Effector memory CD8-positive, alpha-beta T cell (primary cell): ENCODE measurements around the gene NTN5.
"Not testable (repeated sequence)": the region's sequence is repeated elsewhere in the genome, so short reads cannot be mapped to it uniquely, and the experiment has no call there.

Experiments
- ATAC-seq: fragments of 150-1000 bp; cut with Tn5 transposase; replicated peaks from 2 replicates; pipeline ENCODE4 v1.10.0; 2021; ENCODE audit warnings: mild to moderate bottlenecking, moderate library complexity
- DNase-seq, 3 experiments: peaks; one replicate each; pipeline ENCODE4 v3.0.0; 2021
- H3K27ac Mint-ChIP-seq, 2 donors: one replicate each; pipeline ENCODE4 v1.8.0; 2022; ENCODE audit warnings: mild to moderate bottlenecking in 2 of 2, mixed read lengths in 2 of 2, moderate library complexity in 2 of 2
- H3K27me3 Mint-ChIP-seq, 2 donors: one replicate each; pipeline ENCODE4 v1.8.0; 2022; ENCODE audit warnings: mixed read lengths in 2 of 2
- H3K36me3 Mint-ChIP-seq: one replicate; pipeline ENCODE4 v1.8.0; 2022; ENCODE audit warnings: mild to moderate bottlenecking, moderate library complexity, mixed read lengths; ENCODE audit not compliant: insufficient read depth
- H3K4me1 Mint-ChIP-seq, 2 donors: one replicate each; pipeline ENCODE4 v1.8.0; 2022; ENCODE audit warnings: low read depth in 2 of 2, mixed read lengths in 2 of 2
- H3K4me3 Mint-ChIP-seq, 2 donors: one replicate each; pipeline ENCODE4 v1.8.0; 2022; ENCODE audit warnings: mild to moderate bottlenecking in 2 of 2, mixed read lengths in 2 of 2, moderate library complexity in 2 of 2
- H3K9me3 Mint-ChIP-seq, 2 donors: one replicate each; pipeline ENCODE4 v1.8.0; 2022; ENCODE audit warnings: mixed read lengths in 2 of 2

Gene NTN5

DNA sequence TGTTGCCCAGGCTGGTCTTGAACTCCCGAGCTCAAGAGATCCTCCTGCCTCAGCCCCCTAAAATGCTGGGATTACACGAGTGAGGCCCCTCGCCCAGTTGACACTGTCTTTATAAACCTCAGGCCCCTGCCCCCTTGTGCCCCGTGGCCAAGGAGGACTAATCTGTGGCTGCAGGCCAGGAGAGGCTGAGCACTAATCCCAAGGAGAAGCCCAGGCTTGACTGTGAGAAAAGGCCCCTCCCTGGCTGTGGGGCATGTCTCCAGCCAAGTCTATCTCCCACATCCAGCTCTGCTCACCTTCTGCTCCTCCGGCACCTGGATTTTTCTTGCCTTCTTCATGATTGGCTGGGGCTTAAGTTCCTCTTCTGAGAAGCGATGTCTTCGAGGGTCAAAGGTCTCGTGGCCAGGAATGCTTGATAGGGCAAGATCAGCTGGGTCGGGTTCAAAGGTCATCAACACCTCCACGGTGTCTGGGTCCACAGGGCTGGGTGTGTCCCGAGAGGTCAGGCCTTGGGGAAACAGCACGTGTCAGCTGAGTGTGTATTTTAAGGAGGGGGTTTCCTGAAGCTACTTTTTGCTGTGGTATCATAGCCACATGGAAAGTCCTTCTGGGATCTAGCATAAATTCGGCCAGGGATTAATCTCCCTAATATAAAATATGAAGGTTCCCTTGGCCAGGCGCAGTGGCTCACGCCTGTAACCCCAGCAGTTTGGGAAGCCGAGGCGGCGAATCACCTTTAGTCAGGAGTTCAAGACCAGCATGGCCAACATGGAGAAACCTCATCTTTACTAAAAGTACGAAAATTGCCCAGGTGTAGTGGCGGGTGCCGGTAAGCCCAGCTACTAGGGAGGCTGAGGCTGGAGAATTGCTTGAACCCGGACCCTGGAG, 39.4 kb downstream of the NTN5 start:
- H3K36me3 Mint-ChIP-seq = peaks cover 68% of the 10 kb centered on the region
- peak overlapping the region; percentile 90 to 98 for H3K4me3 Mint-ChIP-seq
- DNase-seq = no peak

DNA sequence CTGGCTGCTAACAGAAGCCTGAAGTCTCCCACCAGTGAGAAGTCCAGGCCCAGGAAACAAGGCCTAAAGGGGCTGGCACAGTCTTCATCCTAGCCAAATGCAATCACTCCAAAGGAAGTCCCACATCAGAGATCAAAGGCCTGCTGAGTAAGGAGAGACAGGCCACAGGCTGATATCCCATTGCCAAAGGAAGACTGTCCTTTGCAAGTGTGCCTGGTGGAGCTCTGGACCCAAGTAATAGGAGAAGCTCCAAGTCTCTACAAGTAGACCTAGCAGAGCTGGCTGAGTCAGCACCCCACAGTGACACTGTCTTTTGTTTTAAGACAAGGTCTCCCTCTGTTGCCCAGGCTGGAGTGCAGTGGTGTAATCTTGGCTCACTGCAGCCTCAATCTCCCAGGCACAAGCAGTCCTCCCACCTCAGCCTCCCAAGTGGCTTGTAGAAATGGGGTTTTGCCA, 40.1 kb downstream of the NTN5 start:
- no peak for ATAC-seq
- H3K9me3 Mint-ChIP-seq = no peaks in the 10 kb centered on the region
- no peaks in the 10 kb centered on the region for H3K27me3 Mint-ChIP-seq
- no peak for DNase-seq
- H3K4me3 Mint-ChIP-seq = no peak overlapping the region
- peaks cover 21 to 29% of the 10 kb centered on the region in 2 donors for H3K4me1 Mint-ChIP-seq
- peak overlapping the region in 1 of 2 donors; percentile 94 for H3K27ac Mint-ChIP-seq
- H3K36me3 Mint-ChIP-seq = peaks cover 64% of the 10 kb centered on the region

More for the DNA sequence above, 39.4 kb downstream of the NTN5 start:
- Mint-ChIP-seq H3K27me3 (no peaks in the 10 kb centered on the region), H3K9me3 (no peaks in the 10 kb centered on the region), H3K27ac (peak overlapping the region; percentile 90 to 94), H3K4me1 (peaks cover 27 to 31% of the 10 kb centered on the region in 2 donors)
- no peak for ATAC-seq

DNA sequence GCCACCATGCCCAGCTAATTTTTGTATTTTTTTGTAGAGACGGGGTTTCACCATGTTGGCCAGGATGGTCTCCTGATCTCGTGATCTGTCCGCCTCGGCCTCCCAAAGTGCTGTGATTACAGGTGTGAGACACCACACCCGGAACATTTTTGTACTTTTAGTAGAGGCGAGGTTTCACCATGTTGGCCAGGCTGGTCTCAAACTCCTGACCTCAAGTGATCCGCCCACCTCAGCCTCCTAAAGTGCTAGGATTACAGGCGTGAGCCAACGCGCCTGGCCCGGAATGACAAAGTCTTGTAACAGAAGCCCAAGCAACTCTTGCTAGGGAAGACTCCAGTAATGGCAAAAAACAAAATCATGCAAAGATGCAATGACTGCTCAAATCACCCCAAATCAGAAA, 40.5 kb downstream of the NTN5 start:
- H3K9me3 Mint-ChIP-seq, ATAC-seq, DNase-seq, H3K27me3 Mint-ChIP-seq, H3K4me3 Mint-ChIP-seq: not testable (repeated sequence)
- peaks cover 19 to 31% of the 10 kb centered on the region in 2 donors for H3K4me1 Mint-ChIP-seq
- H3K27ac Mint-ChIP-seq = peak overlapping the region in 1 of 2 donors; percentile 94
- peaks cover 60% of the 10 kb centered on the region for H3K36me3 Mint-ChIP-seq

DNA sequence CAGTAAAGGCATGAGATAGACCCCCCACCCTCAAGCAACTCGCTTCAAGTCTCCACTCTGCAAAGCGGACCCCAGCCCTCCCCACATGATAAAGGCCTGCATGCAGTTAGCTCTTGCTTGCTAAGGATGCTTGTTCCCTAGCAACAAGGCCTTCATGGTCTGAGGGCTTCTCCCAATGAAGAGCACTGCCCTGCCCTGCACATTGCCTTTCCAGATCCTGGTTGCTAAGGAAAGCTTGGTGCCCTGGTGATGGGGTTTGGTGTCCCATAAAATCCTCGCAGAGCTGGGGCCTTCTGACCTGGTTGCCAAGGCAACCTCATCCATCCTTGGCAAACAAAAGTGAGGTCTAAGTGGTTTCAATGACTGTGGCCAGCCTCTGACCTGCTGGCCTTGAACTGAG, 41.6 kb downstream of the NTN5 start:
- Mint-ChIP-seq H3K36me3 (peaks cover 63% of the 10 kb centered on the region), H3K4me1 (peaks cover 24 to 36% of the 10 kb centered on the region in 2 donors), H3K9me3 (no peaks in the 10 kb centered on the region), H3K4me3 (no peak overlapping the region), H3K27me3 (no peaks in the 10 kb centered on the region), H3K27ac (no peak overlapping the region)
- DNase-seq = no peak
- ATAC-seq = no peak

DNA sequence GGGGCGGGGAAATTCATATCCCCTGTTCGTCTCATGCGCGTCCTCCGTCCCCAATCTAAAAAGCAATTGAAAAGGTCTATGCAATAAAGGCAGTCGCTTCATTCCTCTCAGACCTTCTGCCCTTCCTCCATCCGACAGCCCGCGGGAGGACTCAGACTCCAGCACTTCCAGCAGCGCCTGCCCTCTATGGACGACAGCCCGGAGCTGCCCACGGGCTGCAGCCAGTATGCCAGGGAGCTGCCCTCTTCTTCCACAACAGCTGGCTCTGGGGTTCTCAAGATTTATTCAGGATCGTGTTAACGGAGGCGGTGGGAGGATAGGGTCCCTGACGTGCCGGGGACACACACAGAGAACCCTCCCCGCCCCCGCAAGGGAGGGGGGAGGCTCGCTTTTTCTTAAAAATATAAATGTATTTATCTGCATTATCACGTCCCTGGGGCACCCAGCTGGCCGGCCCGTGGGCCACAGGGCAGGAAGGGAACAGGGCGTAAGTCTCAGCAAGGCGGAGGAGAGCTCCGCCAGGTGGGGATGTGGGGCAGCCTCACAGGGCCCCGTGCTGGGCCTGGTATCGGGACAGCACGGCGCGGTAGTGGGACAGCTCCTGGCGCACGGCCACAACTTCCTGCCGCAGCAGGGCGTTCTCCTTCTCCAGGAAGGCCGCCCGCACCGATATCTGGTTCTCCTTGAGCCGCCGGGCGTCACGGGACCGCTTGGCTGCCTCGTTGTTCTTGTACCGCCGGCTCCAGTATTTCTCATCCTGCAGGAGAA, 42.3 kb downstream of the NTN5 start:
- peak overlapping the region in 1 of 2 donors; percentile 38 for H3K27ac Mint-ChIP-seq

DNA sequence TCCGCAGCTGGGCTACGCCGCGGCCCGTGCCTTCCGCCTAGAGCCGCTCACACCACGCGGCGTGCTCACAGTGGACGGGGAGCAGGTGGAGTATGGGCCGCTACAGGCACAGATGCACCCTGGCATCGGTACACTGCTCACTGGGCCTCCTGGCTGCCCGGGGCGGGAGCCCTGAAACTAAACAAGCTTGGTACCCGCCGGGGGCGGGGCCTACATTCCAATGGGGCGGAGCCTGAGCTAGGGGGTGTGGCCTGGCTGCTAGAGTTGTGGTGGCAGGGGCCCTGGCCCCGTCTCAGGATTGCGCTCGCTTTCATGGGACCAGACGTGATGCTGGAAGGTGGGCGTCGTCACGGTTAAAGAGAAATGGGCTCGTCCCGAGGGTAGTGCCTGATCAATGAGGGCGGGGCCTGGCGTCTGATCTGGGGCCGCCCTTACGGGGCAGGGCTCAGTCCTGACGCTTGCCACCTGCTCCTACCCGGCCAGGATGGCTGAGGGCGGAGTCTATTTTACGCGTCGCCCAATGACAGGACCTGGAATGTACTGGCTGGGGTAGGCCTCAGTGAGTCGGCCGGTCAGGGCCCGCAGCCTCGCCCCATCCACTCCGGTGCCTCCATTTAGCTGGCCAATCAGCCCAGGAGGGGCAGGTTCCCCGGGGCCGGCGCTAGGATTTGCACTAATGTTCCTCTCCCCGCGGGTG, 43.1 kb downstream of the NTN5 start:
- no peak for ATAC-seq
- Mint-ChIP-seq H3K4me3 (no peak overlapping the region), H3K4me1 (peaks cover 20 to 32% of the 10 kb centered on the region in 2 donors), H3K36me3 (peaks cover 52% of the 10 kb centered on the region), H3K9me3 (no peaks in the 10 kb centered on the region), H3K27me3 (no peaks in the 10 kb centered on the region), H3K27ac (peak overlapping the region in 1 of 2 donors; percentile 38)
- no peak for DNase-seq

More for the DNA sequence above, 42.3 kb downstream of the NTN5 start:
- DNase-seq (no peak), ATAC-seq (no peak)
- Mint-ChIP-seq H3K4me1 (peaks cover 21 to 33% of the 10 kb centered on the region in 2 donors), H3K4me3 (no peak overlapping the region), H3K36me3 (peaks cover 59% of the 10 kb centered on the region), H3K9me3 (no peaks in the 10 kb centered on the region), H3K27me3 (no peaks in the 10 kb centered on the region)

DNA sequence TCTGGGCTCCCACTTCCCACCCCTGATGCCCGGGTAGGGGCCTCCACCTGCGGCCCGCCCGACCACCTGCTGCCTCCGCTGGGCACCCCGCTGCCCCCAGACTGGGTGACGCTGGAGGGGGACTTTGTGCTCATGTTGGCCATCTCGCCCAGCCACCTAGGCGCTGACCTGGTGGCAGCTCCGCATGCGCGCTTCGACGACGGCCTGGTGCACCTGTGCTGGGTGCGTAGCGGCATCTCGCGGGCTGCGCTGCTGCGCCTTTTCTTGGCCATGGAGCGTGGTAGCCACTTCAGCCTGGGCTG, 43.6 kb downstream of the NTN5 start:
- peaks cover 51% of the 10 kb centered on the region for H3K36me3 Mint-ChIP-seq

DNA sequence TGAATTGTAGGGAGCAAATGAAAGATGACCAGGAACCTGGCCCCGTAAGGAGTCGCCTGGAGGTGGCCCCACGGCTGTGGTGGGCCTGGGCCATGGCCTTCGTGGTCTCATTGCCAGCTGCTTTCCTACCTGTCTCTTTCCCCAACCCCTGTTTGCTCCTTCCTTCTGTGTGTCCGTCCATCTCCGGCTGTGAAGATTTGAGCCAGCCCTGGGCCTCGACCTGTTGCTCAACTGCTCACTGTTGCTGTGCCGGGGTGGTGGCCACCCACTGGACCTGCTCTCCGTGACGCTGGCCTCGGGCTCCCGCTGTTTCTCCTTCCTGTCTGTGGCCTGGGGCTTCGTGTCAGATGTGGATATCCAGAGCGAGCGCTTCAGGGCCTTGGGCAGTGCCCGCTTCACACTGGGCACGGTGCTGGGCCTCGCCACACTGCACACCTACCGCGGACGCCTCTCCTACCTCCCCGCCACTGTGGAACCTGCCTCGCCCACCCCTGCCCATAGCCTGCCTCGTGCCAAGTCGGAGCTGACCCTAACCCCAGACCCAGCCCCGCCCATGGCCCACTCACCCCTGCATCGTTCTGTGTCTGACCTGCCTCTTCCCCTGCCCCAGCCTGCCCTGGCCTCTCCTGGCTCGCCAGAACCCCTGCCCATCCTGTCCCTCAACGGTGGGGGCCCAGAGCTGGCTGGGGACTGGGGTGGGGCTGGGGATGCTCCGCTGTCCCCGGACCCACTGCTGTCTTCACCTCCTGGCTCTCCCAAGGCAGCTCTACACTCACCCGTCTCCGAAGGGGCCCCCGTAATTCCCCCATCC, 44.1 kb downstream of the NTN5 start:
- Mint-ChIP-seq H3K9me3 (no peaks in the 10 kb centered on the region), H3K4me1 (peaks cover 22 to 33% of the 10 kb centered on the region in 2 donors), H3K27me3 (no peaks in the 10 kb centered on the region), H3K4me3 (no peak overlapping the region), H3K27ac (peak overlapping the region in 1 of 2 donors; percentile 32), H3K36me3 (peaks cover 57% of the 10 kb centered on the region)
- DNase-seq = no peak
- ATAC-seq = no peak

More for the DNA sequence above, 43.6 kb downstream of the NTN5 start:
- peak overlapping the region in 1 of 2 donors; percentile 38 for H3K27ac Mint-ChIP-seq
- H3K4me1 Mint-ChIP-seq = peaks cover 20 to 31% of the 10 kb centered on the region in 2 donors
- H3K4me3 Mint-ChIP-seq = no peak overlapping the region
- DNase-seq = no peak
- no peaks in the 10 kb centered on the region for H3K9me3 Mint-ChIP-seq
- no peaks in the 10 kb centered on the region for H3K27me3 Mint-ChIP-seq
- no peak for ATAC-seq

DNA sequence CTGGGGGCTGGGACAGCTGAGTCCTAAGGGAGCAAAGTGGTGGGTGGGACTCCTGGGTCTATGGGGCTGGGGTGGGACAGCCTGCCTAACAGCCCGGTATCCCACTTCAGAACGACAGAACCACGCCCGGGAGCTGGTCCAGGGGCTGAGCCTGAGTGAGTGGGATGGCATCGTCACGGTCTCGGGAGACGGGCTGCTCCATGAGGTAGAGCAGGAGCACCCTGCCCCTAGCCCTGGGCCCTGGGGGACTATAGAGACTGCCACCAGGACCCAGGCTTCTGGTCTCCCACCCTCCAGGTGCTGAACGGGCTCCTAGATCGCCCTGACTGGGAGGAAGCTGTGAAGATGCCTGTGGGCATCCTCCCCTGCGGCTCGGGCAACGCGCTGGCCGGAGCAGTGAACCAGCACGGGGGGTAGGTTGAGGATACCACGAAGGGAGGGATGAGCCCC, 44.9 kb downstream of the NTN5 start:
- H3K36me3 Mint-ChIP-seq = peaks cover 51% of the 10 kb centered on the region
- no peak for ATAC-seq
- no peak overlapping the region for H3K4me3 Mint-ChIP-seq
- H3K27ac Mint-ChIP-seq = peak overlapping the region in 1 of 2 donors; percentile 80
- DNase-seq = no peak
- peaks cover 27 to 36% of the 10 kb centered on the region in 2 donors for H3K4me1 Mint-ChIP-seq
- H3K27me3 Mint-ChIP-seq = no peaks in the 10 kb centered on the region
- no peaks in the 10 kb centered on the region for H3K9me3 Mint-ChIP-seq

DNA sequence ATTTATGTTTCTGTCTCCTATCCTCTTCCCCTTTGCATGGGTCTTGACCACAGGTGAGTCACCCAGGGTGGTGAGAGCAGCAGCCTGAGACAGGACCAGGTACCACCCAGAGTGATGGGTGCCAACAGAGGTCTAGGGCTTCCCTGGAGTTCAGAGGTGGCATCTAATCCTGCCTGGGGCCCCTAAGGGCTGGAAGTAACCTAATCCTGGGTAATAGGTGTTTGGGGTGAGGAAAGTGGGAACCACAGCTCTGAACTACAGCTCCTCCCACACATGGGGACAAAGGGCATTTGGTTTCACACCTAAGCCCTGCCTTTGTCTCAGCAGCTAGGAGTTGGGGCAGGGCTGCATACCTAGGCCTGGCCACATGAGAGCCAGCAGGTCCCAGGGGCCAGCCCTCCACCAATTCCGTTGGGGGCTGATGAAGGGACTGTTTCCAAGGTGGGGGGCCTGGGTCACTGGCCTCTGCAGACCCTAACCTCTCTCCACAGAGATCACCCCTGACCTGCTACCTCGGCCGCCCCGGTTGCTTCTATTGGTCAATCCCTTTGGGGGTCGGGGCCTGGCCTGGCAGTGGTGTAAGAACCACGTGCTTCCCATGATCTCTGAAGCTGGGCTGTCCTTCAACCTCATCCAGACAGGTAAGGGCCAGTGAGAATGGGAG, 45.5 kb downstream of the NTN5 start:
- DNase-seq (peak in 1 of 3 experiments; percentile 34), ATAC-seq (peak; percentile 67)
- Mint-ChIP-seq H3K27me3 (no peaks in the 10 kb centered on the region), H3K27ac (peak overlapping the region in 1 of 2 donors; percentile 80), H3K36me3 (peaks cover 46% of the 10 kb centered on the region), H3K9me3 (no peaks in the 10 kb centered on the region), H3K4me3 (peak overlapping the region; percentile 22 to 34), H3K4me1 (peaks cover 30 to 36% of the 10 kb centered on the region in 2 donors)

DNA sequence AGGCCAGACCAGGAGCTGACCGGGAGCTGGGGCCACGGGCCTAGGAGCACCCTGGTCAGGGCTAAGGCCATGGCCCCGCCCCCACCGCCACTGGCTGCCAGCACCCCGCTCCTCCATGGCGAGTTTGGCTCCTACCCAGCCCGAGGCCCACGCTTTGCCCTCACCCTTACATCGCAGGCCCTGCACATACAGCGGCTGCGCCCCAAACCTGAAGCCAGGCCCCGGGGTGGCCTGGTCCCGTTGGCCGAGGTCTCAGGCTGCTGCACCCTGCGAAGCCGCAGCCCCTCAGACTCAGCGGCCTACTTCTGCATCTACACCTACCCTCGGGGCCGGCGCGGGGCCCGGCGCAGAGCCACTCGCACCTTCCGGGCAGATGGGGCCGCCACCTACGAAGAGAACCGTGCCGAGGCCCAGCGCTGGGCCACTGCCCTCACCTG, 46.9 kb downstream of the NTN5 start:
- Mint-ChIP-seq H3K4me3 (no peak overlapping the region), H3K27me3 (no peaks in the 10 kb centered on the region), H3K9me3 (no peaks in the 10 kb centered on the region), H3K4me1 (peaks cover 31 to 36% of the 10 kb centered on the region in 2 donors), H3K27ac (peak overlapping the region in 1 of 2 donors; percentile 91), H3K36me3 (peaks cover 41% of the 10 kb centered on the region)
- no peak for DNase-seq
- ATAC-seq = no peak
